IPS-18c (cell line): ENCODE results near the gene FPGS.
"Not testable (repeated sequence)": the region's sequence is repeated elsewhere in the genome, so short reads cannot be mapped to it uniquely, and the experiment has no call there.

ENCODE experiments used
- H3K4me3 ChIP-seq: 2 replicates; pipeline ENCODE4 v1.7.0; 2013; ENCODE audit warnings: low read depth, mild to moderate bottlenecking, low read length, moderate library complexity; ENCODE audit not compliant: insufficient read depth
- H3K9me3 ChIP-seq: one replicate; pipeline ENCODE4 v1.6.1; 2013; ENCODE audit warnings: mild to moderate bottlenecking, low read length, moderate library complexity; ENCODE audit not compliant: control insufficient read depth, insufficient read depth

FPGS gene

GRCh38 chr9:127844821-127845359, 42.2 kb downstream of the FPGS start:
- Histone ChIP-seq H3K4me3 (no peak overlapping the region), H3K9me3 (peaks cover 5% of the 10 kb centered on the region)

GRCh38 chr9:127845619-127846018, 42.9 kb downstream of the FPGS start:
- not testable (repeated sequence) for H3K9me3 ChIP-seq, H3K4me3 ChIP-seq

- Histone ChIP-seq H3K9me3 (peaks cover 5% of the 10 kb centered on the region), H3K4me3 (no peak overlapping the region)
Observed at GRCh38 chr9:127846443-127847177, 43.9 kb downstream of the FPGS start.

- Histone ChIP-seq H3K4me3 (no peak overlapping the region), H3K9me3 (peaks cover 5% of the 10 kb centered on the region)
Observed at GRCh38 chr9:127847178-127847510, 44.5 kb downstream of the FPGS start.

- H3K9me3 ChIP-seq: peaks cover 5% of the 10 kb centered on the region
Observed at GRCh38 chr9:127847833-127848755, 45.4 kb downstream of the FPGS start.

GRCh38 chr9:127848756-127849504, 46.2 kb downstream of the FPGS start:
- Histone ChIP-seq H3K9me3 (peaks cover 5% of the 10 kb centered on the region), H3K4me3 (no peak overlapping the region)

More at GRCh38 chr9:127847833-127848755, 45.4 kb downstream of the FPGS start:
- H3K4me3 ChIP-seq: no peak overlapping the region

GRCh38 chr9:127850286-127850830, 47.7 kb downstream of the FPGS start:
- Histone ChIP-seq H3K4me3 (no peak overlapping the region), H3K9me3 (peaks cover 5% of the 10 kb centered on the region)

GRCh38 chr9:127852829-127853228, 50.1 kb downstream of the FPGS start:
- peaks cover 5% of the 10 kb centered on the region for H3K9me3 ChIP-seq
- no peak overlapping the region for H3K4me3 ChIP-seq

GRCh38 chr9:127853312-127854183, 50.9 kb downstream of the FPGS start:
- H3K4me3 ChIP-seq: no peak overlapping the region
- H3K9me3 ChIP-seq: peaks cover 5% of the 10 kb centered on the region

GRCh38 chr9:127854184-127854806, 51.6 kb downstream of the FPGS start, which contains the start of gene ENG:
Gene ENG (minus strand): TSS chr9:127854658. CDS start chr9:127854355, 303 bp downstream.
- no peak within 1 kb of the TSS for H3K4me3 ChIP-seq
- H3K9me3 ChIP-seq: peaks cover 3% of the 10 kb centered on the region

GRCh38 chr9:127854960-127855359, 52.3 kb downstream of the FPGS start:
- Histone ChIP-seq H3K9me3 (no peaks in the 10 kb centered on the region), H3K4me3 (no peak overlapping the region)

GRCh38 chr9:127855522-127855921, 52.8 kb downstream of the FPGS start:
- no peaks in the 10 kb centered on the region for H3K9me3 ChIP-seq

GRCh38 chr9:127856094-127856728, 53.5 kb downstream of the FPGS start:
- no peaks in the 10 kb centered on the region for H3K9me3 ChIP-seq
- no peak overlapping the region for H3K4me3 ChIP-seq

More at GRCh38 chr9:127855522-127855921, 52.8 kb downstream of the FPGS start:
- no peak overlapping the region for H3K4me3 ChIP-seq

- Histone ChIP-seq H3K4me3 (no peak overlapping the region), H3K9me3 (no peaks in the 10 kb centered on the region)
Observed at GRCh38 chr9:127856729-127857116, 54.0 kb downstream of the FPGS start.

- Histone ChIP-seq H3K9me3 (no peaks in the 10 kb centered on the region), H3K4me3 (no peak overlapping the region)
Observed at GRCh38 chr9:127857278-127857677, 54.6 kb downstream of the FPGS start.
